ENCODE data around the gene SEC14L6.

Gene SEC14L6

GRCh38 chr22:30497466-30498150 lies 48.9 kb downstream of the SEC14L6 start:
- no peak for DNase-seq (ENCODE audit: low read depth in 2 of 2)

GRCh38 chr22:30495041-30495784 lies 51.3 kb downstream of the SEC14L6 start:
- DNase-seq (ENCODE audit: low read depth in 2 of 2) = no peak

DNA sequence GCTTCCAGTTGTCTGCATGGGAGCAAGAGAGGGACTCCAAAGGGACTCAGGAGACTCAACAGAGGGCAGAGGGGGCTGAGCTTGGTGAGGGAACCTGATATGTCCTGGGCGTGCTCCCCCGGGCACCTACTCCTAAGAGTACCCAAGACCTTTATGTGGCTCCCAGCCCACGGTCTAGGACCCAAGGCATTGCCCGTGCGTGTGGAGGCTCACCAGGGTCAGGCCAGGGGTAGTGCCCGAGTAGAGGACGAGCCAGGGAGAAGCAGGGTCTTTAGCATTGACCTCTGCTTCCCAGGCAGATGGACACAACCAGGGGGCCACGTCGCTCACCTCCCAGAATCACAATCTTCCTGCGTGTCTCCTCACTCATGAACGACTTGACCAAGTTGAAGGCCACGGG lies 54.4 kb downstream of the SEC14L6 start:
- no peak for DNase-seq (ENCODE audit: low read depth in 2 of 2)

- DNase-seq (ENCODE audit: low read depth in 2 of 2) = no peak
These were observed 55.2 kb downstream of the SEC14L6 start for GRCh38 chr22:30491381-30491780.

GRCh38 chr22:30490399-30490798 lies 56.1 kb downstream of the SEC14L6 start:
- no peak for DNase-seq (ENCODE audit: low read depth in 2 of 2)

GRCh38 chr22:30488121-30488520 lies 58.4 kb downstream of the SEC14L6 start:
- no peak for DNase-seq (ENCODE audit: low read depth in 2 of 2)

DNA sequence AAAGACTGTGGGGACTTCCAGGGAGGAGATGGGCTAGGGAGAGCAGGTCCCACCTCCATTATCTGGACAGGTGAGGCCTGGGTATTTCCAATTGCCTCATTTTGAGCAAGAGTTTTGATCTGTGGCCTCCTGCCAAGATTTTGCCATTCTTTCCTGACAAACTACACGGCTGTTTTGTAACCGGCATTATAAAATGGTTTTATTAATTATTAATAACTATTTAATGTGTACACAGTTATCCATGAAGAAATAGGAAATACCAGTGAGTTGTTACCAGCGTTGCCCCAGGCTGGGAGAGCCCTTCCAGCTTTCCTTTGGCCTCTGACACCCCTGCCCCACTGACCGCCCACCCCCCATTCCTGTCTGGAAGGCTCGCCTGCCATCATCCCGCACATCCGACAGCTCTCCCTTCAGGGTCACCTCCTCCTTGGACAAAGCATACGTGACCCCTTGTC lies 59.9 kb downstream of the SEC14L6 start:
- no peak for DNase-seq (ENCODE audit: low read depth in 2 of 2)

- DNase-seq (ENCODE audit: low read depth in 2 of 2) = no peak
These were observed 60.4 kb downstream of the SEC14L6 start for GRCh38 chr22:30486118-30486517.

GRCh38 chr22:30485362-30485988 lies 61.1 kb downstream of the SEC14L6 start:
- DNase-seq (ENCODE audit: low read depth in 2 of 2) = peak; percentile 59 to 72

DNA sequence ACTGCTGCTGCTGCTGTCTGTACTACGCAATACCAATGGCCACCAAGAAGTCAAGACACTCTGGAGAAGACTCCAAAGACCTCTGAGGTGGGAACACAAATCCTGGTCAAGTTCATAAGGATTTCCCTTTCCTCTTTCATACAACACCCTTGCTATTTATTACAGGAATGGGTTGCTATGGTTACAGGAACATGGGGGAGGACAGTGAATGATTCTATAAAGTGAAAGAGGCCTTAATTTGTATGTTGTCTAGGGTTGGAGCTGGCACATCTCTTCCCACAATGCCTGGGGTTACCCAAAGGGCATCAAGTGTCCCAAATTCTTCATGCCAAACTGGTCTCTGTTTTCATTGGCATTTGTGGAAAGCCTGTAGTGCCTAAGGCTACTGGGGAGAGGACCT lies 63.4 kb downstream of the SEC14L6 start:
- no peak for DNase-seq (ENCODE audit: low read depth in 2 of 2)

DNA sequence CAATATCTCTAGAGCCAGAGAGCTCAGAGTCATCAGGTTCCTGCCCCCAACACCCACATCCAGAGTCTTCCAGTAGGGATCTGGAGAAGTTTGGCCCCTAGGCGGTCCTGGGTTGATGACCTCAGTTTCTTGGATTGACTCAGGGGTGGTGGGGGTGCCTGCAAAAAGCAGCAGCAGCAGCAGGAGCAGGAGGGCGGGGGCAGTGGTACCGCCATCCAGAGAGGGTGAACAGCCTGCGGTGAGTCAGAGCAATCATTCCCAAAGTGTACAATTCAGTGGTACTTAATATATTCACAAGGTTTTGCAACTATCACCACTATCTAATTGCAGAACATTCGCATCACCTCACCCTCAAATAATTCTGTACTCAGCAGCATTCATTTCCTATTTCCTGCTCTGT lies 64.8 kb downstream of the SEC14L6 start:
- DNase-seq (ENCODE audit: low read depth in 2 of 2) = no peak

GRCh38 chr22:30479981-30480380 lies 66.6 kb downstream of the SEC14L6 start:
- no peak for DNase-seq (ENCODE audit: low read depth in 2 of 2)

GRCh38 chr22:30474683-30475424 lies 71.7 kb downstream of the SEC14L6 start:
- no peak for DNase-seq (ENCODE audit: low read depth in 2 of 2)

DNA sequence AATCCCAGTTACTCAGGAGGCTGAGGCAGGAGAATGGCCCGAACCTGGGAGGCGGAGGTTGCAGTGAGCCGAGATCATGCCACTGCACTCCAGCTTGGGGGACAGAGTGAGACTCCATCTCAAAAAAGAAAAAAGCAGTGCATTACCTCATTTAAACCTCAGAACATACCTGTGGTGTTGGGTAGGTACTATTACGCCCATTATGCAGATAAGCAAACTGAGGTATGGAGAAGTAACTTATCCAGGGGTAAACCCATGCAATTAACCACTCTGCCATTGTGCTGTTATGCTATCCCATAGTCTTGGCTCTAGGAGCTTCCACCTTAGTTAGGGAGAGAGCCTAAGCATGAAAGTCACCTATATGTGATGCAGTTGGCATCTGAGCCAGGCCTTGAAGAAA lies 72.4 kb downstream of the SEC14L6 start:
- no peak for DNase-seq (ENCODE audit: low read depth in 2 of 2)

DNA sequence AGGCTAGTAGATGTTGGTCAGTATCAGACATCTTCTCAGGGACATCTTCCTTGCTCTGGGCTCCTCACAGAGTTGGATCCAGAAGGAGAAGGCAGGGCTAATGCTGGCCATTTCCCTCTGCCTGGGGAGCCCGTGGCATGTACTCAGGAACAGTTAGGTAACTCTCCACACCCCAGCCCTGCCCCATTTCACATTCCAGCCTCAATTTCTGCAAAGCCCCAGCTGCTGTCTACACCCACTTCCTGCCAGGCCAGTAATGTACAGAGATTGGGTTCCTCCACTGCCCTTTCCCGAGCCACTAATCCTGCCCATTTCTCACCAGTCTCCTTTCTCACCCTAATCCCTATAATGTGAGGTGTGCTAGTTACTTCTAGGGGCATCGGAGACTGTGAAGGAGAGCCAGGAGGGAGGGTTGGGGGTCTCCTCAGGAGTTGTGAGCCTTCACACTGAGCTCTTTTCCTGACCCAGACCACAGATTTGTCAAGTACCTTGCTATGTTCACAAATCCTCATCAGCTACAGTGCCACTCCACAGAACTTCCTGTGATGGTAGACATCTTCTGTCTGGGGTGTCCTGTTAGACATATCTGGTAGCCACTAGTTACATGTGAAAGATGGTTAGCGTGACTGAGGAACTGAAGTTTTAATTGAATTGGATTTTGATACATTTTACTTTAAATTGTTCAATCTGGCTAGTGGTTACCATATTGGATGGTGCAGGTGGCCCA lies 73.4 kb downstream of the SEC14L6 start:
- no peak for DNase-seq (ENCODE audit: low read depth in 2 of 2)
